HFFc6 (cell line): Measurements from ENCODE around the gene FAM236B. TPM values are rescaled to one million over a fixed set of nuclear protein-coding genes. Genes with fewer than 3 reads are reported as not detected.
"Not testable (repeated sequence)": the region's sequence is repeated elsewhere in the genome, so short reads cannot be mapped to it uniquely, and the experiment has no call there.

Experiments used
- DNase-seq: peaks from one replicate; pipeline ENCODE4 v3.0.0-alpha.2; 2018
- H3K27ac Mint-ChIP-seq: 2 replicates; pipeline ENCODE4 v1.8.0; 2020; ENCODE audit warnings: mild to moderate bottlenecking, mixed read lengths
- H3K27me3 Mint-ChIP-seq: 2 replicates; pipeline ENCODE4 v1.8.0; 2021; ENCODE audit warnings: mild to moderate bottlenecking, moderate library complexity, mixed read lengths; ENCODE audit not compliant: insufficient read depth
- H3K36me3 Mint-ChIP-seq: 2 replicates; pipeline ENCODE4 v1.8.0; 2021; ENCODE audit warnings: low read depth, mixed read lengths
- H3K4me1 Mint-ChIP-seq: 2 replicates; pipeline ENCODE4 v1.8.0; 2020; ENCODE audit warnings: low read depth, mixed read lengths
- H3K4me3 Mint-ChIP-seq: 2 replicates; pipeline ENCODE4 v1.8.0; 2020; ENCODE audit warnings: mild to moderate bottlenecking, moderate library complexity, mixed read lengths
- H3K9me3 Mint-ChIP-seq: 2 replicates; pipeline ENCODE4 v1.8.0; 2020; ENCODE audit warnings: mild to moderate bottlenecking, mixed read lengths
- CTCF ChIP-seq: fragments of 200-600 bp; sonication (generic); IDR thresholded peaks from 2 replicates; pipeline ENCODE4 v1.5.0; 2021; ENCODE audit warnings: antibody characterized with exemption, mild to moderate bottlenecking
- total RNA-seq, 6 experiments: library from RNA; stranded (reverse); fragmentation: NEBNext Ultra II Directional; extraction: Animal tissue kit (Norgen Biotek cat#: 25700); gene quantifications; 2 replicates in 1 of 6; 3 replicates in 5 of 6; pipeline ENCODE4 v1.2.3, GENCODE V29; 2021

FAM236B gene
- total RNA-seq, 6 experiments from 2014 or later = not detected

- Mint-ChIP-seq H3K27ac (no peak overlapping the region), H3K36me3 (no peaks in the 10 kb centered on the region), H3K4me3 (no peak overlapping the region), H3K9me3 (no peaks in the 10 kb centered on the region), H3K4me1 (no peaks in the 10 kb centered on the region), H3K27me3 (peaks cover 2% of the 10 kb centered on the region)
- DNase-seq = no peak
- TF ChIP-seq CTCF = no peak
These were observed 46.9 kb downstream of the FAM236B start for GRCh38 chrX:72735561-72735960.

GRCh38 chrX:72733636-72734035 lies 48.8 kb downstream of the FAM236B start:
- H3K36me3 Mint-ChIP-seq, H3K27ac Mint-ChIP-seq, H3K9me3 Mint-ChIP-seq, H3K4me3 Mint-ChIP-seq, H3K27me3 Mint-ChIP-seq, DNase-seq, H3K4me1 Mint-ChIP-seq: not testable (repeated sequence)

Other genes with a start within 250 kb of the FAM236B start
- 10 to 100 TPM; 14.4 to 20.7 (median 17.8) TPM for gene HDAC8, start 209.8 kb downstream of the FAM236B start, total RNA-seq
- gene PHKA1, start 68.4 kb downstream of the FAM236B start, total RNA-seq = under 1 TPM in 2 of 6 experiments, not detected in 4; 0.09 to 0.12 TPM
- not detected for gene DMRTC1B, start 5.8 kb downstream of the FAM236B start, total RNA-seq
- not detected for gene FAM236D, start 25.6 kb upstream of the FAM236B start, total RNA-seq
- not detected for gene FAM236C, start 130.0 kb upstream of the FAM236B start, total RNA-seq
- gene FAM236A, start 155.5 kb upstream of the FAM236B start, total RNA-seq = not detected
- gene DMRTC1, start 161.2 kb upstream of the FAM236B start, total RNA-seq = not detected
- not detected for gene PABPC1L2B, start 220.3 kb upstream of the FAM236B start, total RNA-seq